Epithelial cell of prostate (primary cell): ENCODE results near the gene NRXN3.
A peak's percentile ranks its signal among the peaks of the same experiment; 100 is the strongest.

Experiments used
- DNase-seq: peaks from one replicate; pipeline ENCODE4 v3.0.0-alpha.2; 2011; ENCODE audit warnings: low read depth, low spot score
- H3K27ac ChIP-seq: fragments of 450-650 bp; 2 replicates; pipeline ENCODE4 v1.5.1; 2017; ENCODE audit warnings: mild to moderate bottlenecking

NRXN3 gene

GRCh38 chr14:79825046-79825521 is 1654.9 kb downstream of the NRXN3 start:
- peak; percentile 6 for DNase-seq
- H3K27ac ChIP-seq, result no peak overlapping the region

GRCh38 chr14:79826362-79826761 is 1656.2 kb downstream of the NRXN3 start:
- H3K27ac ChIP-seq, result no peak overlapping the region
- DNase-seq, result no peak

- DNase-seq, result no peak
- peak overlapping the region; percentile 8 for H3K27ac ChIP-seq
Measured at GRCh38 chr14:79829405-79830166, 1659.4 kb downstream of the NRXN3 start.

- no peak for DNase-seq
- H3K27ac ChIP-seq, result no peak overlapping the region
Measured at GRCh38 chr14:79831195-79831892, 1661.2 kb downstream of the NRXN3 start.

GRCh38 chr14:79833781-79834180 is 1663.6 kb downstream of the NRXN3 start:
- DNase-seq, result no peak
- H3K27ac ChIP-seq, result no peak overlapping the region

- no peak overlapping the region for H3K27ac ChIP-seq
- DNase-seq, result no peak
Measured at GRCh38 chr14:79834868-79835267, 1664.7 kb downstream of the NRXN3 start.

- DNase-seq, result no peak
- no peak overlapping the region for H3K27ac ChIP-seq
Measured at GRCh38 chr14:79836577-79836976, 1666.4 kb downstream of the NRXN3 start.

GRCh38 chr14:79837699-79838098 is 1667.5 kb downstream of the NRXN3 start:
- no peak overlapping the region for H3K27ac ChIP-seq
- no peak for DNase-seq

- no peak for DNase-seq
- no peak overlapping the region for H3K27ac ChIP-seq
Measured at GRCh38 chr14:79840103-79840502, 1669.9 kb downstream of the NRXN3 start.

- DNase-seq, result no peak
- H3K27ac ChIP-seq, result no peak overlapping the region
Measured at GRCh38 chr14:79840831-79841230, 1670.7 kb downstream of the NRXN3 start.

- H3K27ac ChIP-seq, result no peak overlapping the region
- no peak for DNase-seq
Measured at GRCh38 chr14:79841433-79841832, 1671.3 kb downstream of the NRXN3 start.

GRCh38 chr14:79842270-79842669 is 1672.1 kb downstream of the NRXN3 start:
- peak; percentile 3 for DNase-seq
- H3K27ac ChIP-seq, result no peak overlapping the region

GRCh38 chr14:79852950-79853744 is 1683.0 kb downstream of the NRXN3 start:
- no peak overlapping the region for H3K27ac ChIP-seq
- DNase-seq, result no peak

- H3K27ac ChIP-seq, result no peak overlapping the region
- DNase-seq, result no peak
Measured at GRCh38 chr14:79855789-79856188, 1685.6 kb downstream of the NRXN3 start.

GRCh38 chr14:79856381-79856780 is 1686.2 kb downstream of the NRXN3 start:
- DNase-seq, result no peak
- H3K27ac ChIP-seq, result no peak overlapping the region

- H3K27ac ChIP-seq, result no peak overlapping the region
- no peak for DNase-seq
Measured at GRCh38 chr14:79861111-79861510, 1690.9 kb downstream of the NRXN3 start.

- no peak for DNase-seq
- H3K27ac ChIP-seq, result no peak overlapping the region
Measured at GRCh38 chr14:79862045-79862444, 1691.9 kb downstream of the NRXN3 start.

- DNase-seq, result no peak
- no peak overlapping the region for H3K27ac ChIP-seq
Measured at GRCh38 chr14:79871136-79871535, 1701.0 kb downstream of the NRXN3 start.

- H3K27ac ChIP-seq, result no peak overlapping the region
- DNase-seq, result no peak
Measured at GRCh38 chr14:79878229-79878628, 1708.1 kb downstream of the NRXN3 start.

- DNase-seq, result no peak
- no peak overlapping the region for H3K27ac ChIP-seq
Measured at GRCh38 chr14:79878785-79879184, 1708.6 kb downstream of the NRXN3 start.

- no peak for DNase-seq
- H3K27ac ChIP-seq, result no peak overlapping the region
Measured at GRCh38 chr14:79881299-79881698, 1711.1 kb downstream of the NRXN3 start.
